NCI-H2196 treated with DMSO at 0.1 percent for 48 hours (cell line): Measurements from ENCODE around the gene HOXC5.
"Not testable (repeated sequence)": the region's sequence is repeated elsewhere in the genome, so short reads cannot be mapped to it uniquely, and the experiment has no call there.

Source experiments
- DNase-seq: peaks from one replicate; lab custom pipeline; 2025; ENCODE audit not compliant: unreplicated experiment; lab: John Stamatoyannopoulos, UW

The HOXC5 gene

GRCh38 chr12:54060174-54060974 is 27.5 kb downstream of the HOXC5 start:
- DNase-seq = no peak

GRCh38 chr12:54060975-54061778 is 28.3 kb downstream of the HOXC5 start:
- DNase-seq = no peak

- no peak for DNase-seq
These were observed 32.8 kb downstream of the HOXC5 start for GRCh38 chr12:54065677-54066076.

- DNase-seq = no peak
These were observed 33.6 kb downstream of the HOXC5 start for GRCh38 chr12:54066408-54066807.

GRCh38 chr12:54068418-54069070 is 35.7 kb downstream of the HOXC5 start:
- DNase-seq = no peak

- DNase-seq = no peak
These were observed 39.1 kb downstream of the HOXC5 start for GRCh38 chr12:54071942-54072341.

GRCh38 chr12:54074308-54074707 is 41.5 kb downstream of the HOXC5 start:
- DNase-seq = no peak

GRCh38 chr12:54075409-54075808 is 42.6 kb downstream of the HOXC5 start:
- DNase-seq = no peak

- no peak for DNase-seq
These were observed 43.1 kb downstream of the HOXC5 start for GRCh38 chr12:54075974-54076373.

GRCh38 chr12:54077843-54078242 is 45.0 kb downstream of the HOXC5 start:
- not testable (repeated sequence) for DNase-seq

- not testable (repeated sequence) for DNase-seq
These were observed 46.3 kb downstream of the HOXC5 start for GRCh38 chr12:54079115-54079514.

- not testable (repeated sequence) for DNase-seq
These were observed 47.4 kb downstream of the HOXC5 start for GRCh38 chr12:54080008-54080924.

- DNase-seq = not testable (repeated sequence)
These were observed 48.2 kb downstream of the HOXC5 start for GRCh38 chr12:54081053-54081514.

- DNase-seq = not testable (repeated sequence)
These were observed 48.9 kb downstream of the HOXC5 start for GRCh38 chr12:54081581-54082396.

GRCh38 chr12:54082397-54082892 is 49.6 kb downstream of the HOXC5 start:
- no peak for DNase-seq
